ENCODE measurements around the gene SLC29A4. TPM values are rescaled to one million over a fixed set of nuclear protein-coding genes. Genes with fewer than 3 reads are reported as not detected.
"Not testable (repeated sequence)": the region's sequence is repeated elsewhere in the genome, so short reads cannot be mapped to it uniquely, and the experiment has no call there.

Gene SLC29A4
- total RNA-seq, 4 donors from 2014 or later, result 1.5 to 8.9 (median 3.6) TPM

DNA sequence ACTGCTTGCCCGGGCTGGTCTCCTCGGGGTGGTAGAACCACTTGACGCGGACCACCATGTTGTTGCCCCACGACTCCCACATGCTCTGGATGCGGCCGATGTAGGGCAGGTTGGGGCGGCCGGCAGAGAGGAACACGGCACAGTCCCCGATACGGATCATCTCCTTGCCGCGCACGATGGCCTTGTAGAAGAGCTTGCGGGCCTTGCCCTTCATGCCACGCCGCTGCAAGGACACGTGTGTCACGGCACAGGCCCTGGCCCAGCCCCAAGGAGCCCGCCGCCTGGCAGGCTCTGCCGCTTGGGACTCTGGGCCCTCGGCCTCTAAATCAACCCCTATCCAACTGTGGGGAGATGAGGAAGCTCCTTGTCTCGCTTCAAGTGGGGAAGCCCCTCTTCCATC lies 26.4 kb downstream of the SLC29A4 start:
- H3K4me3 ChIP-seq (ENCODE audit: low read depth, poor library complexity, severe bottlenecking), result no peak overlapping the region
- intact Hi-C loops (cut with DNase I; ENCODE audit: low total_unique reads), result no loop called here
- DNase-seq (ENCODE audit: low spot score in 2 of 2), result no peak
- TF ChIP-seq, protein P1, sequence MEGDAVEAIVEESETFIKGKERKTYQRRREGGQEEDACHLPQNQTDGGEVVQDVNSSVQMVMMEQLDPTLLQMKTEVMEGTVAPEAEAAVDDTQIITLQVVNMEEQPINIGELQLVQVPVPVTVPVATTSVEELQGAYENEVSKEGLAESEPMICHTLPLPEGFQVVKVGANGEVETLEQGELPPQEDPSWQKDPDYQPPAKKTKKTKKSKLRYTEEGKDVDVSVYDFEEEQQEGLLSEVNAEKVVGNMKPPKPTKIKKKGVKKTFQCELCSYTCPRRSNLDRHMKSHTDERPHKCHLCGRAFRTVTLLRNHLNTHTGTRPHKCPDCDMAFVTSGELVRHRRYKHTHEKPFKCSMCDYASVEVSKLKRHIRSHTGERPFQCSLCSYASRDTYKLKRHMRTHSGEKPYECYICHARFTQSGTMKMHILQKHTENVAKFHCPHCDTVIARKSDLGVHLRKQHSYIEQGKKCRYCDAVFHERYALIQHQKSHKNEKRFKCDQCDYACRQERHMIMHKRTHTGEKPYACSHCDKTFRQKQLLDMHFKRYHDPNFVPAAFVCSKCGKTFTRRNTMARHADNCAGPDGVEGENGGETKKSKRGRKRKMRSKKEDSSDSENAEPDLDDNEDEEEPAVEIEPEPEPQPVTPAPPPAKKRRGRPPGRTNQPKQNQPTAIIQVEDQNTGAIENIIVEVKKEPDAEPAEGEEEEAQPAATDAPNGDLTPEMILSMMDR (IDR thresholded peaks at IDR 0.05), result no peak
- no peak for TF ChIP-seq POLR2A (IDR thresholded peaks at IDR 0.05)
- 94 to 96% methylated on average over 24 of the region's 25 CpGs for WGBS, 2 donors

DNA sequence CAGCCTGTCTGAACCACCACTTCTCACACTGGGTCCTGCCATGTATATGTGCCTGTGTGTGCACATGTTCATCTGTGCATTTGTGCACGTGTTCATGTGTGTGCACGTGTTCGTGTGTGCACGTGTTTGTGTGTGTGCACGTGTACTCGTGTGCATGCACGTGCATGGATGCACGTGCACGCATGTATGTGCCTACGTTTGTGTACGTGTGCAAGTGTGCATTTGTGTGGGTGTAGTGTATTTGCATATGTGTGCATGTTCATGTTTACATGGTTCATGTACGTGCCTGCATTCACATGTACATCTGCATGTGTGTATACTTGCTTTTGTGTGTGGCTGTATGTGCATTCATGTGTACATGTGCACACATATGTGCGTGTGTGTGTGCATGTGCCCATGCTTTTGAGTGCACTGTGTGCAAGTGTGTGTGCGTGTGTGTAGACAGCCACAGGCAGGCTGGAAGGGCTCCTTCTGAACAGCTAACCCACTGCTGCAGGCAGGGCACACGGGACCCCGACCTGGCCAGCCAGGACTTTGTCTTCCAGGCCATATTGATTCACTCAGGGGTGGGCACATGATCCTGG lies 28.2 kb downstream of the SLC29A4 start:
- WGBS, 2 donors, result 93 to 96% methylated on average over 16 of the region's 16 CpGs
- H3K4me3 ChIP-seq (ENCODE audit: low read depth, poor library complexity, severe bottlenecking), result no peak overlapping the region
- no peak for DNase-seq (ENCODE audit: low spot score in 2 of 2)
- TF ChIP-seq POLR2A (IDR thresholded peaks at IDR 0.05), result no peak
- intact Hi-C loops (cut with DNase I; ENCODE audit: low total_unique reads), result no loop called here

DNA sequence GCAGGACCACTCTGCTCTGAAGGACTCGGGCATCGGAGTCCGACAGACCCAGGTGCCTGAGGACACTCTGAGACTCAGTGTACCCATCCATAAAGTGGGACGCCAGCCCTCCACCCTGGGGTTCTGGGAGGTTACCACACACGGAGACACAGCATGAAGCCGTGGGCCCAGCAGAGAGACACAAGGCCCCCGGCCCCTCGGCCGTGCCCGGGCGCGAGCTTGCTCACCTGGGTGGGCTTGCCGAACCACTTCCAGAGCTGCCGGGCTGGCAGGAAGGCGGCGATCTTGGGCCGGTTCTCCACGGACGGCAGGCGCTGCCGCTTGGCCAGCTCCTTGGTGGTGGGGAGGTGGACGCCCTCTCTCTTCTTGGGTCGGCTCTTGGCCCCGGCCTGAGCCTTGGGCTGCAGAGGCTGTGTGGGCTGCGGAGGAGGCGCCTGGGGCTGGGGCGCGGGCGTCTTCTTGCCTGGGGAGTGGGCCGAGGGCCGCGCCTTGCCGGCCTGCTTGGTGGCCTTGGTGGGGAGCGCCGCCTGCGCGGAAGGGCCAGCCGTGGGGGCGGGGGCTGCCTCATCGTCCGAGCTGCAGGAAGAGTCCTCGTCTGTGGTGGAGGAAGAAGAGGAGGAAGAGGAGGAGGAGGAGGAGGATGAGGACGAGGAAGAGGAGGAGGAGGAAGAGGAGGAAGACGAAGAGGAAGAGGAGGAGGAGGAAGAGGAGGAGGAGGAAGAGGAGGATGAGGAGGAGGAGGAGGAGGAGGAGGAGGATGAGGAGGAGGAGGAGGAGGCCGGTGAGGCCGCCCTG lies 29.7 kb downstream of the SLC29A4 start:
- DNase-seq (ENCODE audit: low spot score in 2 of 2); intact Hi-C loops (cut with DNase I; ENCODE audit: low total_unique reads); H3K4me3 ChIP-seq (ENCODE audit: low read depth, poor library complexity, severe bottlenecking): not testable (repeated sequence)
- 91% methylated on average over 29 to 39 of the region's 46 CpGs for WGBS, 2 donors

DNA sequence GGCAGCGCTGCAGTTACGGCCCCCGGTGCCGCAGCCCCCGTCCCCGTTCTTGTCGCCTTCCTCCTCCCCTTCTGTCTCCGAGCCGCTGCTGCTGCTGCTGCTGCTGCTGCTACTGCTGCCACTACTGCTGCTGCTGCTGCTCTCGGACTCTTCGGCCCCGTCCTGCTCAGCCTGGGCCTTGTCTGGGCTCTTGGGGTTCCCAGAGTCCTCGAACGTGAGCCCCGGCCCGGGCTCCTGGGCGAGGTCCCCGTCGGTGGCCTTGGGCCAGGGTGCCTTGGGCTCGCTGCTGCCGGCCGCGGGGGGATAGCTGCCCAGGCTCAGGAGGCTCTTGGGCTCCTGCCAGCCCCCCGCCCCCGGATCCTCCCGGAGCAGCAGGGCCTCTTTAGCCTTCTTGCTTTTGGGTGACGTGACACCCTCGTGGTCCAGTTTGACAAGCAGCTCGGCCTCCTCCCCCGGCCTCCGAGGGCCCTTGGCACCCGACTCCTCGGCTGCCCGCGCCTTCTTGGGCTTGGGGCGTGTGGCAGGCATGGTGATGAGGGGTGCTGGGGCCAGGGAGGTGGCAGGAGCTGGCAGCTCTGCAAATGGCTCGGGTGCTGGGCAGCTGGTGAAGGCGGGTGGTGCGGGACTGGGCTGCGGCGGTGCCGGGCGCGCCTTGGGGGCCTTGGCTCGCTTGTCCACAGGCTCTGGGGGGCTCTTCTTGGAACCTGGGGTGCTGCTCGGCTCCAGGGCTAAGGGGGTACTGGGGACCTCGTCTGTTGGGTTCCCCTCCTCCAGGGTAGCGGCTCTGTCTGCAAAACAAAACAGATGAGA lies 30.5 kb downstream of the SLC29A4 start:
- intact Hi-C loops (cut with DNase I; ENCODE audit: low total_unique reads); DNase-seq (ENCODE audit: low spot score in 2 of 2): not testable (repeated sequence)

DNA sequence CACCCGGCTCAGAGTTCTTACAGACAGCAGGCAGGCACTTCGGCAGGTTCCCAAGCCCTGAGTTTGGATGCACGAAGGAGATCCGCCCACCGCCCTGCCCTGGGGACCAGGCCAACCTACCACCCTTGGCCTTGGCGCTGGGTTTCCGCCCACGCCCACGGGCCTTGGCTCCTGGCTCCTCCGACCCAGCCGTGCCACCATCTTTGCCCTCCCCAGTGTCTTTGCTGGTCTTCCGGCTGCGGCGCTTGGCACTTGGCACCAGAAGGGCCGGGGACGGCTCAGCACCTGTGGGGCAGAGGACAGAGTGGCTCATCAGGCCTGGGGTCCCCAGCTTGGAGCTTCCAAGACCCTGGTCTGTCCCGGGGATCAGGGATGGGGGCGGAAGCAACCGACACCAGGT lies 32.1 kb downstream of the SLC29A4 start:
- no peak for DNase-seq (ENCODE audit: low spot score in 2 of 2)
- WGBS, 2 donors, result 78 to 88% methylated on average over 4 to 18 of the region's 19 CpGs
- H3K4me3 ChIP-seq (ENCODE audit: low read depth, poor library complexity, severe bottlenecking), result no peak overlapping the region
- no peak for TF ChIP-seq POLR2A (IDR thresholded peaks at IDR 0.05)
- TF ChIP-seq, protein P1 (IDR thresholded peaks at IDR 0.05), result no peak
- intact Hi-C loops (cut with DNase I; ENCODE audit: low total_unique reads), result no loop called here

More for the DNA sequence above, 30.5 kb downstream of the SLC29A4 start:
- not testable (repeated sequence) for H3K4me3 ChIP-seq (ENCODE audit: low read depth, poor library complexity, severe bottlenecking)
- 88% methylated on average over 23 to 48 of the region's 48 CpGs for WGBS, 2 donors

DNA sequence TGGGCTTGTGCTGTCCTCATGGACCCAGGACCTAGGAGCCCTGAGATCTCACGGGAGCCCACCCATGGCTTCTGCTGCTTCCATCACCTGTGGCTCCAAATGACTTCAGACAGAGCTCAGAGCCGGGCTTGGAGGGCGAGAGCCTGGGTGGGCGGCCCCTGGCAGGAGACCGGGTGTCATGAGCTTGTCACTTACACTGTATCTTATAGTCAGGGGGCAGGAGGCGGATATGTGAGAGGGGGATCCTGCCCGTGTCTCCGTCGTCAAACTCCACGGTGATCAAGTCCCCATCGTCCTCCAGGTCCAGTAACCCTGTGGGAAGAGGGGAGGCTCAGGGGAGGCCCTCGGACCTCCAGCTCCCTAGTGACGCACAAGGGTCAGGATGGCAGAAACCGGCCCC lies 33.0 kb downstream of the SLC29A4 start:
- no peak overlapping the region for H3K4me3 ChIP-seq (ENCODE audit: low read depth, poor library complexity, severe bottlenecking)
- peak in 1 of 2 donors; percentile 79 for DNase-seq (ENCODE audit: low spot score in 2 of 2)
- 95 to 96% methylated on average over 11 to 14 of the region's 14 CpGs for whole genome bisulfite sequencing, 2 donors
- no peak for TF ChIP-seq POLR2A (IDR thresholded peaks at IDR 0.05)
- TF ChIP-seq, protein P1 (IDR thresholded peaks at IDR 0.05), result no peak
- intact Hi-C loops (cut with DNase I; ENCODE audit: low total_unique reads), result no loop called here

DNA sequence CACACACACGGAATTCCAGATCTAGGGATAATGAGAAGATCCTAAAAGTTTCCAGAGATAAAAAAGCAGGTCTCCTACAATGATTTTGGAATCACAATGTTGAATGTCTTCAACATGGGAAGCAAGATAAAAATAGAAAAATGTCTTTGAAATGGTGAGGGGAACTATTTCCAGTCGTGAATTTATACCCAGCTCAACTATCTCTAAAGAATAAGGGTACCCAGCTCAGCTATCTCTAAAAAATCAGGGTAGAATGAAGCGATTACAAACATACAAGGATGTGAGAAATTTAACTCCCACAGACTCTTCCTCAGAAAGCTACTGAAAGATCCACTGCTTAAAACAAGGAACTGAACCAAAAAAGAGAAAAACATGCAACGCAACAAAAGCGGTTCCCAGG lies 35.9 kb downstream of the SLC29A4 start:
- intact Hi-C loops (cut with DNase I; ENCODE audit: low total_unique reads); DNase-seq (ENCODE audit: low spot score in 2 of 2); H3K4me3 ChIP-seq (ENCODE audit: low read depth, poor library complexity, severe bottlenecking): not testable (repeated sequence)
- 92 to 95% methylated on average over 5 of the region's 5 CpGs for WGBS, 2 donors
